NT2/D1 (cell line): ENCODE data around the gene GREB1.

Source experiments
- SUZ12 ChIP-seq: IDR thresholded peaks from 2 replicates; pipeline ENCODE4 v1.6.1; 2011; ENCODE audit not compliant: insufficient read length, insufficient read depth; ENCODE audit errors: extremely low read depth
- YY1 ChIP-seq: IDR thresholded peaks from 2 replicates; pipeline ENCODE4 v1.6.1; 2011; ENCODE audit not compliant: insufficient read length, insufficient read depth
- ZNF274 ChIP-seq: IDR thresholded peaks from 2 replicates; pipeline ENCODE4 v1.6.1; 2011; ENCODE audit warnings: mild to moderate bottlenecking, low read depth, low read length

DNA sequence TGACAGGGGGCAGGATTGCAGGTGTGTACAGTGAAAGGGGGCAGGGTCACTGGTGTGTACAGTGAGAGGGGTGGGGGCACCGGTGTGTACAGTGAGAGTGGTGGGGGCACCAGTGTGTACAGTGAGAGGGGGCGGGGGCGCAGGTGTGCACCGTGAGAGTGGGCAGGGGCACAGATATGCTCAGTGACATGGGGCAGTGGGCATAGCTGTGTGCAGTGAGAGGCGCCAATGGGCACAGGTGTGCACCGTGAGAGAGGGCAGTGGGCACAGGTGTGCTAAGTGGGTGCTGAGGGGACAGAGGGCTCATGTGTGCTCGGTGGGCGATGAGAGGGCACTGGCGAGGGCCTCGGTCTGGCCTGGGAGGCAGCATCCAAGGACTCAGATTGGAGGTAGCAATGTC, 63.0 kb downstream of the GREB1 start:
- no peak for TF ChIP-seq YY1
- TF ChIP-seq SUZ12, result no peak
- no peak for TF ChIP-seq ZNF274
